Mesodermal cell (in vitro differentiated cells): ENCODE measurements around the gene PDE6A.

Experiments
- H3K27ac ChIP-seq: 2 replicates; pipeline ENCODE4 v1.7.0; 2013; ENCODE audit warnings: mild to moderate bottlenecking, low read depth, low read length, moderate library complexity; ENCODE audit not compliant: severe bottlenecking
- H3K36me3 ChIP-seq: 2 replicates; pipeline ENCODE4 v1.7.1; 2013; ENCODE audit warnings: mild to moderate bottlenecking, low read length, moderate library complexity; ENCODE audit not compliant: control insufficient read depth, insufficient read depth
- H3K4me1 ChIP-seq: one replicate; pipeline ENCODE4 v1.7.1; 2013; ENCODE audit warnings: mild to moderate bottlenecking, low read length; ENCODE audit not compliant: insufficient read depth, control insufficient read depth, poor library complexity, severe bottlenecking
- H3K4me3 ChIP-seq: 2 replicates; pipeline ENCODE4 v1.7.0; 2013; ENCODE audit warnings: low read length, control low read depth, mild to moderate bottlenecking; ENCODE audit not compliant: insufficient read depth, poor library complexity, severe bottlenecking; ENCODE audit errors: extremely low read depth
- H3K9me3 ChIP-seq: 2 replicates; pipeline ENCODE4 v1.7.1; 2013; ENCODE audit warnings: mild to moderate bottlenecking, low read length, moderate library complexity; ENCODE audit not compliant: control insufficient read depth
- WGBS, 2 experiments: methylation state at CpG; one replicate each; pipeline ENCODE4 v1.1.5; 2013; ENCODE audit warnings: missing lambda C conversion rate in 2 of 2; ENCODE audit not compliant: insufficient coverage in 2 of 2; 5-methylcytosine and 5-hydroxymethylcytosine counted together

PDE6A gene

DNA sequence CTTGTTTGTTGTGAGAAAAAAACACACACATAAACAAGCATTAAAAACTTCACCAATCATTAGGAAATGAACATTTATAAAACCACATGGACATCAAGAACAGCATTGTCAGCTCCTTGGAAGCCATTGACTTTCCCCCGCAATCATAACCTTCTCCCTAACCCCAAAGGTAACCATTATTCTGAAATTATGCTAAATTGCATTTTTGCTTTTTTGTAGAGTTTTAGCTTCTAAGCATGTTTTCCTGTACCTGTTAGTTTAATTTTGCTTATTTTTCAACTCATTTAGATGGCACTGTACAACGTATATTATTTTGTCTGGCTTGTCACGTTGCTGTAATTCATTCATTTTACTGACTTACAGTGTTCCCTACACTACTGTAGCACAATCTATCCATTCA, 36.8 kb downstream of the PDE6A start:
- Histone ChIP-seq H3K4me1 (no peaks in the 10 kb centered on the region), H3K4me3 (no peak overlapping the region), H3K9me3 (no peaks in the 10 kb centered on the region), H3K36me3 (no peaks in the 10 kb centered on the region), H3K27ac (no peak overlapping the region)
- WGBS, 2 experiments: 85 to 92% methylated on average over 2 of the region's 3 CpGs

DNA sequence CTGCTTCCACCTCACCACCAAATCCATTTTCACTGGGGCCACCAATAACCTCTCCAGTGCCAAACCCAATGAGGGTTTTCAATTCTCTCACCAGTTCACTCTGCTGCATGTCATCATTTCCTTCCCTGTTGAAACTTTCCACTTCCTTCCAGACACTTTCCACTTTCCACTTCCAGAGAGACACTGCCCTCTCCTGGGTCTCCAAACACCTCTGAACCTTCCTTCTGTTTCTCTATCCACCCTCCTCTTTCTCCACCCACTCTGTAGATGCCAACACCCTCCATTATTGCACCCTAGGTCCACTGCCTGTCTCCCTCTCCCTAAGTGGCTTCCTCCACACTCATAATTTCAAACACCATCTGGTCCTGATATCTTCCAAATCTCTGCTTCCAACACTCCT, 39.6 kb downstream of the PDE6A start:
- H3K4me3 ChIP-seq: no peak overlapping the region
- H3K9me3 ChIP-seq: no peaks in the 10 kb centered on the region
- H3K27ac ChIP-seq: no peak overlapping the region
- no peaks in the 10 kb centered on the region for H3K4me1 ChIP-seq
- no peaks in the 10 kb centered on the region for H3K36me3 ChIP-seq

DNA sequence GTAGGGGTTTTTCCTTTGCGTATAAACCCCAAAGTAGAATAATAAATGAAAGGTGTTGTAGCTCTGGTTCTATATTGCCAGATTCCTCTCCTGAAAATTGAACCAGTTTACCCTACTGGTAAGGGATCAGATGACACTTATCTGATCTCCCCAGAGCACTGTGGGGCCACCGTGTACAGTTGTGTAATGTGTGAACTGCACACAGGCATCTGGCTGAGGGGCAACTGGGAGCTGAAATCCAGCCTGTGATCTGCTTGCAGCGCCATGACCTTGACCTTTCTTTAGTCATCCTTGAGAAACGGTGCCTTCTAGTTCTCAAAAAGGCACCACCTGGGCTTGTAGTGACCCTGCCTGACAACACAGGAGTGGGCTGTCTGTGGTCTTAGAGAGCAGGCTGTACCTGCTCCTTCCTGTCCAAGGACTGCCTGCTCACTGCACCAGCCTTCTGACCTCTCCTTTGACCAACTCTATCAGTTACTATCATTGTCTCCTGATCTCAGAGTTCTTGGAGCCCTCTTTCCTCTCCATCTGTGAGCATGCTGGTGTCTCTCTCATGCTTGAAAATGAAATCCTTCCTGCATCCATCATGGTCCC, 40.2 kb downstream of the PDE6A start:
- no peak overlapping the region for H3K27ac ChIP-seq
- WGBS, 2 experiments: 79 to 82% methylated on average over 3 of the region's 4 CpGs

DNA sequence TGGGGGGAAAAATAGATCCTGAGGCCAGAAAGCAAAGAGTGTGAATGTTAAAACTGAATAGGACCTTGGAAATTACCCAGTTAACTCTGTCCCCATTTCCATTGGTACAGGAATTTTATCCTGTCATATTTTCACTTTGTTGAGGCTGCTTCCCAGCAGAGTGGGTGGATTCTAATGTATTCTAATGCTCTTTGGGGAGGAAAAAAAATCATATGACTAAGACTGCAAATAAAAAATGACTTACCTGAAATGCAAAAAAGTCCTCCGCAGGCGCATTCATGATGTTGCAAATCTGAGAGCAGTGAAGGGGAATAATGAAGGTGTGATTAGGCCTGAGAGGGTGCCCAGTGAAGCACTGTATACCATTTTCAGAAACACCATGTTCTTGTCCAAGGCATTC, 41.2 kb downstream of the PDE6A start:
- Histone ChIP-seq H3K9me3 (no peaks in the 10 kb centered on the region), H3K27ac (no peak overlapping the region), H3K36me3 (no peaks in the 10 kb centered on the region), H3K4me3 (no peak overlapping the region), H3K4me1 (no peaks in the 10 kb centered on the region)
- 100% methylated on average over 2 of the region's 2 CpGs; no CpG with 5 or more reads in 1 of the 2 experiments for WGBS, 2 experiments

More for the DNA sequence above, 40.2 kb downstream of the PDE6A start:
- Histone ChIP-seq H3K9me3 (no peaks in the 10 kb centered on the region), H3K36me3 (no peaks in the 10 kb centered on the region), H3K4me1 (no peaks in the 10 kb centered on the region), H3K4me3 (no peak overlapping the region)

DNA sequence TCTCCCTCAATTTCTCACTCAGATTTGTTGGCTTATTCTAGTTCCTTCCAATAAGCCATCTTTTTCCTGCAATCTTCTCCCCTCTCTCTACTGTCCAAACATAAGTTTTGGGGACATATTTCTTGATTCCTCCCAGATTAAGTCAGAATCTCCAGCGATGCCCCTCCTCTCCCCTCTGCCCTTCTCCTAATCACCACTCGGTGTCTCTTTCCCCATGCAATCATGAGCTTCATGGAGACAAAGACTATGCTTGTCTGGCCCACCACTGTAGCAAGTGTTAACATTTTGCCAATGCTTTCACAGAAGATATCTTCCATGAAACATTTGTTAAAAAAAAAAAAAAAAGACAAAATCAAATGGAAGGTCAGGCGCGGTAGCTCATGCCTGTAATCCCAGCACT, 42.4 kb downstream of the PDE6A start:
- H3K9me3 ChIP-seq: no peaks in the 10 kb centered on the region
- H3K27ac ChIP-seq: no peak overlapping the region
- H3K36me3 ChIP-seq: no peaks in the 10 kb centered on the region
- H3K4me1 ChIP-seq: no peaks in the 10 kb centered on the region
- 58 to 73% methylated on average over 2 to 4 of the region's 4 CpGs for whole genome bisulfite sequencing, 2 experiments
- no peak overlapping the region for H3K4me3 ChIP-seq

DNA sequence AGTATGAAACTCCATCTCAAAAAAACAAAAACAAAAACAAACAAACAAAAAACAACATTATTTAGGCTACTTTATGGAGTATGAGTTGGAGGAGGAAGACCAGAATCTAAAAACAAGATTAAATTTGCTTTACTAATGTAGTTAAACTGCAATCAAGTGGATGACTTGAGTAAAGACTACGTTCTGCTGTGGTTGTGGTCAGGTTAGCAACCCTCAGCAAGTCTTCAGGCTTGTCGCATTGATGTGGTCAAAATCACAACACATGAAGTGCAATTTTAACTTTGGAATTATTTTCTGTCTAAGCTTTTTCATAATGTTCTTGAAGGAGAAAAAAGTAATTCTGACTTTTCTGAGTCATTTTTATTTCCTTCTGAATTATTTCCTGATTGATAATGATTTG, 43.1 kb downstream of the PDE6A start:
- Histone ChIP-seq H3K36me3 (no peaks in the 10 kb centered on the region), H3K9me3 (no peaks in the 10 kb centered on the region), H3K4me3 (no peak overlapping the region), H3K27ac (no peak overlapping the region), H3K4me1 (no peaks in the 10 kb centered on the region)
- WGBS, 2 experiments: 89% methylated on average over 1 of the region's 2 CpGs; no CpG with 5 or more reads in 1 of the 2 experiments

DNA sequence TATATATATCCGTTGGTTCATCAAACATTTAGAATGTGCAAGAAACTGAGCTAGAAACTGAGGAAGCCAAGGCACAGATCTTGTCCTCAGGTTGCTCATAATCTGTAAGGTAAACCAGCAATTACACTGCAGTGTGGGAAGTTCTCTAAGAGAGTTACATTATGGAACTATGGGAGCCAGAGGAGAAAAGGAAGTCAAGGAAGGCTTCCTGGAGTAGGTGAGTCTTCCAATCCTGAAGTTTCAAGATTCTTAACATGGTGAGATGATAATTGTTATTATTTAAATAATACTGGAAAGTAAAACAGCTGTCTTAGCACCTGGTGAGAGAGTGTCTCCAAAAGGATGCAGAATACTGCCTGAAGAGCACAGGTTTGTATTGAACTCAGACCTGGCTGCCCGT, 44.2 kb downstream of the PDE6A start:
- no CpG with 5 or more reads among the region's 2 CpGs for WGBS, 2 experiments
- H3K4me1 ChIP-seq: no peaks in the 10 kb centered on the region

DNA sequence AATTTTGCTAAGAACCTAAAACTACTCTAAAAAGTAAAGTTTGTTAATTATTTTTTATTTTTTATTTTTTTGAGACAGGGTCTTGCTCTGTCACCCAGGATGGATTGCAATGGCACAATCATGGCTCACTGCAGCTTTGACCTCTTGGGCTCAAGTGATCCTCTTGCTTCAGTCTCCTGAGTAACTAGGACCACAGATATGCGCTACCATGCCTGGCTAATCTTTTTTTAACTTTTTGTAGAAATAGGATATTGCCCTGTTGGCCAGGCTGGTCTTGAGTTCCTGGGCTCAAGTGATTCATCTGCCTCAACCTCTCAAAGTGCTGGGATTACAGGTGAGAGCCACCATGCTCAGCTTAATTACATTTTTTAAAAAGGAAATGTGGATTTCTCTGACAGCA, 45.8 kb downstream of the PDE6A start:
- no peaks in the 10 kb centered on the region for H3K9me3 ChIP-seq
- H3K4me1 ChIP-seq: no peaks in the 10 kb centered on the region
- H3K27ac ChIP-seq: no peak overlapping the region
- WGBS, 2 experiments: 83 to 100% methylated on average over 1 of the region's 1 CpG
- no peaks in the 10 kb centered on the region for H3K36me3 ChIP-seq
- no peak overlapping the region for H3K4me3 ChIP-seq

More for the DNA sequence above, 44.2 kb downstream of the PDE6A start:
- no peak overlapping the region for H3K4me3 ChIP-seq
- no peak overlapping the region for H3K27ac ChIP-seq
- H3K9me3 ChIP-seq: no peaks in the 10 kb centered on the region
- H3K36me3 ChIP-seq: no peaks in the 10 kb centered on the region

DNA sequence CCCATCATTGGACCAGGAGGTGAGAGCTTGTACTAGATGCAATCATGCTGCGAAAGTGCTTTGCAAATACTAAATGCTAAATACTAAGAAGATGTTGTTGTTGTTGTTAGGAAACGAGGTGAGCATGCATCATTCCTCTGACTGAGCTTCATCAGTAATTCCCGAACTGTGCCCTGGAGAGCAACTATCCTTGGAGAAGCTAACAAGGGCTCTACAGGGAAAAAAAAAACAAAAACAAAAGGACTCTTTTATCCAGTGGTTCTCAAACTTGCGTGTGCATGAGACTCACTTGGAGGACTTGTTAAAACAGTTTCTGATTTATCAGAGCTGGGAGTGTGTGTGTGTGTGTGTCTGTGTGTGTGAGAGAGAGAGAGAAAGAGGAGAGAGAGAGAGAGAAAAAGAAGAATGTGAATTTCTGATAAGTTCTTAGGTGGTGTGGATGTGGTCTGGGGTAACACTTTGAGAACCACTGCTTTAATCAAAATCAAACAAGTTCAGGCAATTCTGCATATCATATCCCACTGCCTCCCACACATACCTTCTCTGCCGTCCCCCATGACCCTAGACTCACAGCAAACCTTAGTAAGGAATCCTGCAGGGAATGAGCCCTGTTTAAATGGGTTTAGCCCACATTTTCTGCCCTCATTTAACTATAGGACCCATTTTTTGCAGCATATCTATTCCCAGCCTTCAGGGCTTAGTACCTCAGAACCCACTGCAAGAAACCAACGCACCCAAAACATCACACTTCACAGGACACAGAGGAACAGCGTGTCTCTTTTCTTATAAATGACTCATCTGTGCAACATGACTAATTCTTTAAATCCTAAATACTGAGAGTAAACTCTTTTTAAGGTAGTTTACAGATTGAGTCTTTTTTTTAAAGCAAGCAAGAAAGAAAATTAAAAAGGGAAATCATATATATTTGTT, 48.9 kb downstream of the PDE6A start:
- Histone ChIP-seq H3K27ac (no peak overlapping the region), H3K4me3 (no peak overlapping the region)

DNA sequence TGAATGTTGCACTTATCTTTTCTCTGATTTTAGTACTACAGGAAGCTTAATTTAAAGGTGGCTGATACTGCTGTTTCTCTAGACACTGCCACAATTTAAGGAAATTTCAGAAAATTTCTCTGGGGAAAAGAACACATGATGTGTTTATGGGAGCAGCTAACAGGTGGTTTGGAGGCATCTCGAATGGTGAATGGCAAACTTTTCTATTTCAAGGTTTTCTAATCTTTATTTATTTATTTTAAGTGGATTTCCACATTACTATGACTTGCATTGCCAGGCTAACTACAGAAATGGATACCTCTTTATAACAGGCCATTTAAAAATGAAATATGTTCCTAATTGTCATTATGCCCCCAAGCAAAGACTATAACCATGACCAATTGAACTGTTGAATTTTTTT, 50.4 kb downstream of the PDE6A start:
- H3K27ac ChIP-seq: no peak overlapping the region
- H3K36me3 ChIP-seq: no peaks in the 10 kb centered on the region
- no CpG with 5 or more reads among the region's 1 CpG for WGBS, 2 experiments
- H3K4me1 ChIP-seq: no peaks in the 10 kb centered on the region
- no peaks in the 10 kb centered on the region for H3K9me3 ChIP-seq
- no peak overlapping the region for H3K4me3 ChIP-seq

More for the DNA sequence above, 48.9 kb downstream of the PDE6A start:
- H3K36me3 ChIP-seq: no peaks in the 10 kb centered on the region
- no peaks in the 10 kb centered on the region for H3K4me1 ChIP-seq
- 75 to 81% methylated on average over 4 to 5 of the region's 7 CpGs for WGBS, 2 experiments
- H3K9me3 ChIP-seq: no peaks in the 10 kb centered on the region

DNA sequence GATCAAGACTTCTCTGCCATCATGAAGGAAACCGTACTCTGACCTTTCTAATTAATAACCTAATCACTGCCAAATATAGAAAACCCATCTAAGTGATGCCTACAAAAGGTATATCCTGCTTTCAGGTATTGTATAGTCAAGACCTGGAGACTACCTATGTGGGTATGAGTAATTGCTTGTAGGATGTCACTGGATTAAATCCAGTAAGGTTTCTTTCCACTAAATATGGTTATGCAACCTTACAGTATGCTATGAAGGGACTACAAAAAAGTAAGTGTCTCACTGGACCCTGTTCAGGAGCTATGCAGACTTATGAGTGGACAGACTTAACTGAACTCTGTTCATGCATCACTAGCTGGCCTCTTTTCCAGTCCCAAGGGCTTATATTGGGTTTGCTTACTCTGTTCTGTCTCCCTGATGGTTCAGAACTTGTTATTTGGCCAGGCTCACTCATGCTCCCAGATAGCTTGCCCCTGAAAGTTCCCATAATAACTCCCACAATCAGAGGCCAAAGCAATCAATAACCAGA, 51.1 kb downstream of the PDE6A start:
- WGBS, 2 experiments: no CpG with 5 or more reads among the region's 1 CpG
- no peaks in the 10 kb centered on the region for H3K4me1 ChIP-seq
- H3K27ac ChIP-seq: no peak overlapping the region
- no peak overlapping the region for H3K4me3 ChIP-seq
- no peaks in the 10 kb centered on the region for H3K36me3 ChIP-seq
- no peaks in the 10 kb centered on the region for H3K9me3 ChIP-seq
